ENCODE measurements around the gene ANXA6. TPM values are rescaled to one million over a fixed set of nuclear protein-coding genes. Genes with fewer than 3 reads are reported as not detected.

The ANXA6 gene
- total RNA-seq, 2 donors from 2014 or later: 164 to 165 TPM

- TF ChIP-seq CTCF (IDR thresholded peaks at IDR 0.05): no peak
- H3K9me3 ChIP-seq: no peaks in the 10 kb centered on the region
- H3K36me3 ChIP-seq: no peaks in the 10 kb centered on the region
- peaks cover 0 to 7% of the 10 kb centered on the region in 2 donors for H3K4me1 ChIP-seq
- H3K27ac ChIP-seq: no peak overlapping the region
- DNase-seq (ENCODE audit: low spot score): no peak
- no peak overlapping the region for H3K4me3 ChIP-seq
- H3K27me3 ChIP-seq: no peaks in the 10 kb centered on the region
Observed at GRCh38 chr5:151171529-151171928, 13.9 kb upstream of the ANXA6 start.

GRCh38 chr5:151168602-151169344, 11.2 kb upstream of the ANXA6 start:
- Histone ChIP-seq H3K4me1 (peaks cover 0 to 16% of the 10 kb centered on the region in 2 donors), H3K9me3 (no peaks in the 10 kb centered on the region), H3K27me3 (no peaks in the 10 kb centered on the region), H3K27ac (no peak overlapping the region), H3K4me3 (no peak overlapping the region), H3K36me3 (no peaks in the 10 kb centered on the region)
- no peak for DNase-seq (ENCODE audit: low spot score)
- TF ChIP-seq CTCF (IDR thresholded peaks at IDR 0.05): no peak

GRCh38 chr5:151167022-151167421, 9.4 kb upstream of the ANXA6 start:
- H3K36me3 ChIP-seq: no peaks in the 10 kb centered on the region
- H3K4me1 ChIP-seq: peaks cover 0 to 16% of the 10 kb centered on the region in 2 donors
- no peak for DNase-seq (ENCODE audit: low spot score)
- TF ChIP-seq CTCF (IDR thresholded peaks at IDR 0.05): no peak
- H3K27ac ChIP-seq: no peak overlapping the region
- H3K4me3 ChIP-seq: no peak overlapping the region
- H3K27me3 ChIP-seq: no peaks in the 10 kb centered on the region
- no peaks in the 10 kb centered on the region for H3K9me3 ChIP-seq

- Histone ChIP-seq H3K4me1 (peaks cover 0 to 16% of the 10 kb centered on the region in 2 donors), H3K27ac (no peak overlapping the region), H3K4me3 (no peak overlapping the region), H3K27me3 (no peaks in the 10 kb centered on the region), H3K36me3 (no peaks in the 10 kb centered on the region), H3K9me3 (no peaks in the 10 kb centered on the region)
- peak; percentile 86 for DNase-seq (ENCODE audit: low spot score)
- TF ChIP-seq CTCF (IDR thresholded peaks at IDR 0.05): peak; percentile 77 to 94
Observed at GRCh38 chr5:151164687-151165392, 7.3 kb upstream of the ANXA6 start.

- no peaks in the 10 kb centered on the region for H3K9me3 ChIP-seq
- H3K27me3 ChIP-seq: no peaks in the 10 kb centered on the region
- no peak overlapping the region for H3K4me3 ChIP-seq
- no peaks in the 10 kb centered on the region for H3K36me3 ChIP-seq
- TF ChIP-seq CTCF (IDR thresholded peaks at IDR 0.05): no peak
- H3K27ac ChIP-seq: no peak overlapping the region
- no peak for DNase-seq (ENCODE audit: low spot score)
- H3K4me1 ChIP-seq: peaks cover 0 to 18% of the 10 kb centered on the region in 2 donors
Observed at GRCh38 chr5:151162776-151163175, 5.2 kb upstream of the ANXA6 start.

Data from right atrium auricular region (tissue), 2 donors.